Memory B cell (primary cell): ENCODE data around the gene NR3C1.

Source experiments
- ATAC-seq: fragments of 150-1000 bp; cut with Tn5 transposase; 2 replicates; pipeline ENCODE4 v1.10.0; 2021; ENCODE audit warnings: low read depth, mild to moderate bottlenecking, moderate library complexity
- DNase-seq, 2 donors: peaks; one replicate each; pipeline ENCODE4 v3.0.0; 2022; ENCODE audit warnings: low spot score in 2 of 2
- H3K27ac Mint-ChIP-seq: one replicate; pipeline ENCODE4 v1.8.0; 2022; ENCODE audit warnings: mild to moderate bottlenecking, moderate library complexity, mixed read lengths
- H3K27me3 Mint-ChIP-seq: one replicate; pipeline ENCODE4 v1.8.0; 2022; ENCODE audit warnings: mixed read lengths
- H3K36me3 Mint-ChIP-seq: one replicate; pipeline ENCODE4 v1.8.0; 2022; ENCODE audit warnings: mild to moderate bottlenecking, mixed read lengths
- H3K4me1 Mint-ChIP-seq: one replicate; pipeline ENCODE4 v1.8.0; 2022; ENCODE audit warnings: mixed read lengths
- H3K4me3 Mint-ChIP-seq: one replicate; pipeline ENCODE4 v1.8.0; 2022; ENCODE audit warnings: mild to moderate bottlenecking, moderate library complexity, mixed read lengths
- H3K9me3 Mint-ChIP-seq: one replicate; pipeline ENCODE4 v1.8.0; 2022; ENCODE audit warnings: mixed read lengths

The NR3C1 gene

DNA sequence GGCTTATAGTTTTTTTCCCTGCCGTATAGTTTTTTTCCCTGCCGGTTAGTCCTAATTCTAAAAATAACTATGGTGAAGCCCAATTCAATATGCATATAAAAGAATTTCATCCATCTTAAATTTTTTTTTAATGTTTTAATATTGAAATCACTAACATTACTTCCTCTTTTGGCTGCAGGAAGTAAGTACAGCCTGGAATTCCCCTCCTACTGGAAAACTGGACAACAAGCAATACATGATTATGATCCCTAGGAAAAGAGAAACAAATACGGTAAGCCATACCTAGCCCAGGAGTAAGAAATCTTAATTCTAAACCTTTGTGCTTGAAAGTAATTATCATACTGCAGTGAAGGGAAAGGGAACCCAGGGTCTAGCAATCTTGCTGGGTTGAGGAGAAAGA, 119.0 kb downstream of the NR3C1 start:
- Mint-ChIP-seq H3K4me3 (no peak overlapping the region), H3K9me3 (no peaks in the 10 kb centered on the region), H3K36me3 (peaks cover 20% of the 10 kb centered on the region), H3K27ac (peak overlapping the region; percentile 73), H3K27me3 (no peaks in the 10 kb centered on the region), H3K4me1 (peaks cover 14% of the 10 kb centered on the region)
- ATAC-seq (peak; percentile 38), DNase-seq (no peak)

DNA sequence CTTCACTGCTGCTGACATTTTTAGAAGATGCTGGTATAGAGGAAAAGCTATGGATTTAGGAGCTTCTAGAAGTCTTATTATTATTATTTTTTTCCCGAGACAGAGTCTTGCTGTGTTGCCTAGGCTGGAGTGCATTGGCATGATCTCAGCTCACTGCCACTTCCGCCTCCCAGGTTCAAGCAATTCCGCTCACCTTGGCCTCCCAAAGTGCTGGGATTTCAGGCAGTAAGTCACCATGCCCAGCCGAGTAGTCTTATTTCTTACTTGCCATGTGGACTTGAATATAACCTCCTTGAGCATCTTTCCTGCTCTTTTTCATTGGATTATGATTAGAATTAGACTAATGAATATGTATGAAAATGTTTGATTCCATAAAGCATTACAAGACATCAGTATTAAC, 119.5 kb downstream of the NR3C1 start:
- ATAC-seq (no peak), DNase-seq (no peak)
- Mint-ChIP-seq H3K4me3 (no peak overlapping the region), H3K9me3 (no peaks in the 10 kb centered on the region), H3K27ac (peak overlapping the region; percentile 50), H3K36me3 (peaks cover 20% of the 10 kb centered on the region), H3K4me1 (peaks cover 14% of the 10 kb centered on the region), H3K27me3 (no peaks in the 10 kb centered on the region)

DNA sequence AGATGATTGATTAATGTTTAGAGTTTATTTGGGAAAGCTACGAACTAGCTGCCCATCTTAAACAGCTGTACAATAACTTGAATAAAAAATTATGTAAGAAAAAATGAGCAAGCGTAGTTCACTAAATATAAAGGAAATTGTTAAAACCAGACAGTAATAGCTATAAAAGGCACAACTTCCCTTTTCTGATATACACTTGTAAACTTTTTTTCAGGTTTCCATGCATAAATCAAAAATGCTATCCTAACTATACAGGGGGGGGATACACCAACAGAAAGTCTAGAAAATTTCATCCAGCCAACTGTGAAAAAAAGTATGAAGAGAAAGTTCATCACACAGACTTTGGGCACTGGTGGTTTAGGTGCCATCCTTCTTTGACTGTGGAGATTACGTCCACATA, 122.3 kb downstream of the NR3C1 start:
- Mint-ChIP-seq H3K4me1 (peaks cover 7% of the 10 kb centered on the region), H3K4me3 (no peak overlapping the region), H3K36me3 (peaks cover 21% of the 10 kb centered on the region), H3K27me3 (no peaks in the 10 kb centered on the region), H3K27ac (no peak overlapping the region), H3K9me3 (no peaks in the 10 kb centered on the region)
- ATAC-seq (no peak), DNase-seq (no peak)

DNA sequence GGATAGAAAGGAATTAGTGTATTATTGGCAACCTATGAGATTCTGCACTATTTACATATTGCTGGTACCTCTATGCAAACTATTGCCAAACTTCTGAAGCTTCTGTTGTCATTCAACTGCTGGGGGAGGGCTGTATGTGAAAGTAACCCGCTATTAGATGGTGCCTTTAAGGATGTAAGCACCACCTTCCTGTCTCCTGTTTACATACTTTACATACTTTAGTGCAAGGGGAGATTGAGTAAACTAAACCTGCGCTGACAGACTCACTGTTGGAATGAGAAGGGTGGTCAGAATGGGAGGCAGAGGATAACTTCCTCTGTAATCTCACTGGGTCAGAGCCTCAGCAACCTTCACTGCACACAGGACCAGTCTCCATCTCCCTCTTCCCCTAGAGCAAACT, 123.8 kb downstream of the NR3C1 start:
- Mint-ChIP-seq H3K4me1 (peaks cover 2% of the 10 kb centered on the region), H3K27me3 (no peaks in the 10 kb centered on the region), H3K36me3 (peaks cover 22% of the 10 kb centered on the region), H3K9me3 (no peaks in the 10 kb centered on the region), H3K4me3 (no peak overlapping the region), H3K27ac (no peak overlapping the region)
- DNase-seq (no peak), ATAC-seq (no peak)

DNA sequence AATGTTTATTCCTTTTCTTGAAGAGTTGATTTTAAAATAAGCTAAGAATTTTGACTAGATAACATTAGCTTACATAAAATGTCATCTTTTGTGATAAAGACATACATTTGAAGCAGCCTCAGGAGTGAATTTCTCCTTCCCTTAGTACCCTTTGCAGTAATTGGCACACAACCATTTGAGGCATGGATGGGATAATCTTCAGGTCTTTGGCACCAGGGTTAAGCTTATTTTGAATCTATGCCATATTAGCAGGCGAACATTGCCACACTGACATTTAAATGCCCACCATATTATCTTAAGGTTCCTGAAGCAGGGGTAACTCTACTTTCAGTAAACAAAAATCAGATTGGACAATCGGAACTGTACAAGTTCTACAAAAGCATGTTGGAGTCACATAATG, 126.0 kb downstream of the NR3C1 start:
- Mint-ChIP-seq H3K4me3 (no peak overlapping the region), H3K27me3 (no peaks in the 10 kb centered on the region), H3K36me3 (peaks cover 22% of the 10 kb centered on the region), H3K9me3 (no peaks in the 10 kb centered on the region), H3K4me1 (no peaks in the 10 kb centered on the region), H3K27ac (no peak overlapping the region)
- DNase-seq (no peak), ATAC-seq (no peak)

DNA sequence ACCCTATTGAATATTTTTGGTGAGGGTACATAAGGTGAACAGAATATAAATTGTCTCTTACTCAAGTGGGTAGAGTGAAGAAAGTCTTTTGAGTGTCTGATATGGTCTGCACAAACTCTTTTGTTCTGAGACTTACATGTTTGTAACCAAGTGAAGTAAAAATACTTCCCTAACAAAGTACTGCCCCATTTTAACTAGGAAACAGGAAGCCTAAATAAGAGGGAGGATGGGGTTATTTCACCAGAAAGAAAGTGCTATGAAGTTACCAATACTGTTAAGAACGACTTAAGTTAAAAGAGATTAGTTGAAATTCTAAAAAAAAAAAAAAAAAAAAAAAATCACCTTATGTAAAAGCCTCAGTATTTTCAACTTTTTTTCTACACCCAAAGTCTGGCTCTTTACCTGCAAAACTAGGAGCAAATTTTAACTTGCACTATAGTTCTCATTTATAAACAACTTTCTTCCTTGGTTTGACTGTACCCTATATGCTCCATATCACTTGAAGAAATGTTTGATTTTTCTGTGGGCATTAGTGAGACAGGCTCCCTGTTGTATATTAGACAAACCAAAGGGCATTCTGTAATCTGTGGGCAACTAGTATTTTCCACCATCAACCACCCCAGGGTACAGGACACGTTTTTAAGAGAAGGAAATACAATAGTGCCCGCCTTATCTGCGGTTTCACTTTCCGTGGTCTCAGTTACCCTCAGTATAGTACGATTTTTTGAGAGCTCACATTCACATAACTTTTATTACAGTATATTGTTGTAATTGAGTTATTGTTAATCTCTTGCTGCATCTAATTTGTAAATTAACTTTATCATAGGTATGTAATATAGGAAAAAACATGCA, 127.7 kb downstream of the NR3C1 start:
- DNase-seq = no peak
- no peak for ATAC-seq
- H3K27ac Mint-ChIP-seq = no peak overlapping the region
- peaks cover 1% of the 10 kb centered on the region for H3K9me3 Mint-ChIP-seq
- H3K4me3 Mint-ChIP-seq = no peak overlapping the region
- H3K4me1 Mint-ChIP-seq = no peaks in the 10 kb centered on the region
- H3K27me3 Mint-ChIP-seq = no peaks in the 10 kb centered on the region
- peaks cover 22% of the 10 kb centered on the region for H3K36me3 Mint-ChIP-seq

DNA sequence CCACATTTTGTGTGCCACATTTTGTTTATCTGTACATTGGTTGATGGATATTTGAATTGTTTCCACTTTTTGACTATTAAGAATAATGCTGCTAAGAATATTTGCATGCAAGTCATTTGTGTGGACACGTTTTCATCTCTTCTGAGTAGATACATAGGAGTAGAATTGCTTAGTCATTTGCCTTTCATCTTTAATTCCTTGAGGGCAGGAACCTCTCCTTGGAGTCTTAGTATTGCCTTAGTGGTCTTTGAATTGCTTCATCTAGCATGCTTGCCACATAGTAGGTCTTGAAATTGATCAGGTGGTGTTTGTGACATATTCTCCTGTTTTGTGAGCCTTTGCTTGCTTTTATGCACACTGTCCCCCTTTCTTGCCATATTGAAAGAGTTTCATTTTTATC, 128.5 kb downstream of the NR3C1 start:
- DNase-seq (no peak), ATAC-seq (no peak)
- Mint-ChIP-seq H3K4me3 (no peak overlapping the region), H3K4me1 (no peaks in the 10 kb centered on the region), H3K27ac (no peak overlapping the region), H3K36me3 (peaks cover 19% of the 10 kb centered on the region), H3K27me3 (no peaks in the 10 kb centered on the region), H3K9me3 (peaks cover 1% of the 10 kb centered on the region)

DNA sequence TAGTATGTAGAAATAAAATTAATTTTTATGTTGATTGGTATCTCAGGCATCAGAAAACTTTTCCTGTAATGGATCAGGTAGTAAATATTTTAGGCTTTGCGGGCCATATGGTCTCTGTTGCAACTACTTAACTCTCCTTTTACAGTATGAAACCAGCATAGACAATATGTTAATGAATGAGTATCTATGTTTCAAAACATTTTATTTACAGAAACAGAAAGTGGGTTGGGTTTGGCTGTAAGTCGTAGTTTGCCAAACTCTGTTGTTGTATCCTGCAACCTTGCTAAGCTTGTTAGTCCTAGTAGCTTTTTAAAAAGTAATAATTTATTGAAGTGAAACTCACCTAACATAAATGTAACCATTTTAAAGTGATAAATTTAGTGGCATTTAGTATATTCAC, 132.1 kb downstream of the NR3C1 start:
- no peaks in the 10 kb centered on the region for H3K4me1 Mint-ChIP-seq
- no peaks in the 10 kb centered on the region for H3K27me3 Mint-ChIP-seq
- ATAC-seq (no peak), DNase-seq (no peak)
- H3K36me3 Mint-ChIP-seq = peaks cover 22% of the 10 kb centered on the region
- peaks cover 17% of the 10 kb centered on the region for H3K9me3 Mint-ChIP-seq
- H3K27ac Mint-ChIP-seq = no peak overlapping the region
- no peak overlapping the region for H3K4me3 Mint-ChIP-seq

DNA sequence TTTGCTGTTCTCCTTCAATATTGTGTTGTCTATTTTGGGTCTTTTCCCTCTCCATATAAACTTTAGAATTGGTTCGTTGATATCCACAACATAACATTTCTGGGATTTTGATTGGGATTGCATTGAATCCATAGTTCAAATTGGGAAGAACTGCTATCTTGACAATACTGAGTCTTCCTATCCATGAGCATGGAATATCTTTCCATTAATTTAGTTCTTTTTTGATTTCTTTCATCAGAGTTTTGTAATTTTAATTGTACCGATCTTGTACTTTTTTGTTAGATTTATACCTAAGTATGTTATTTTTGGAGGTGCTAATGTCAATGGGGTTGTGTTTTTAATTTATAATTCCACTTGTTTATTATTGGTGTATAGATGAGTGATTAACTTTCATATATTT, 135.1 kb downstream of the NR3C1 start:
- ATAC-seq (no peak), DNase-seq (no peak)
- peaks cover 27% of the 10 kb centered on the region for H3K9me3 Mint-ChIP-seq
- peaks cover 19% of the 10 kb centered on the region for H3K36me3 Mint-ChIP-seq
- no peaks in the 10 kb centered on the region for H3K4me1 Mint-ChIP-seq
- no peak overlapping the region for H3K27ac Mint-ChIP-seq
- H3K4me3 Mint-ChIP-seq = no peak overlapping the region
- H3K27me3 Mint-ChIP-seq = no peaks in the 10 kb centered on the region

DNA sequence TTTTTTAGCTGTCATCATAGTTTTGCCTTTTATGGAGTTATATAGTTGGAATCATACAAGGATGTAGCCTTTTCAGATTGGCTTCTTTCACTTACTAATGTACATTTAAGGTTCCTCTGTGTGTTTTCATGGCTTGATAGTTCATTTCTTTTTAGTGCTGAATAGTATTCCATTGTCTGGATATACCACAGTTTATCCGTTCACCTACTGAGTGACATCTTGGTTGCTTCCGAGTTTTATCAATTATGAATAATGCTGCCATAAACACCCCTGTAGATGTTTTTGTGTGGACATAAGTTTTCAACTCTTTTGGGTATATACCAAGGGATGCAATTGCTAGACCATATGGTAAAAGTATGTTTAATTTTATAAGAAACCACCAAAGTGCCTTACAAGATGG, 136.3 kb downstream of the NR3C1 start:
- no peaks in the 10 kb centered on the region for H3K27me3 Mint-ChIP-seq
- DNase-seq (no peak), ATAC-seq (no peak)
- no peak overlapping the region for H3K27ac Mint-ChIP-seq
- H3K4me1 Mint-ChIP-seq = no peaks in the 10 kb centered on the region
- no peak overlapping the region for H3K4me3 Mint-ChIP-seq
- H3K9me3 Mint-ChIP-seq = peaks cover 27% of the 10 kb centered on the region
- peaks cover 15% of the 10 kb centered on the region for H3K36me3 Mint-ChIP-seq

DNA sequence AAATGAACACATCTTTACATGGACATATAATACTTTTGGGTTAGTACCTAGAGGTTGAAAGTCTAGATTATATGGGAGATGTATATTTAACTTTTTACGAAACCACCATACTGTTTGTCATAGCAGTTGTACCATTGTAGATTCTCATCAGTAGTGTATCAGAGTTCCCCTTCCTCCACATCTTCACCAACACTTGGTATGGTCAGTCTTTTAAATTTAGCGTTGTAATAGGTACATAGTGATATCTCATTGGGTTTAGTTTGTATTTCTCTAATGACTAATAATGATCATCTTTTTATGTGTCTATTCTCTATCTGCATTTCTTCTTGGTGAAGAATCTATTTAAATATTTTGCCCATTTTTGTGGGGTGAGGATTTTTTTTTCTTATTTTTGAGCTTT, 137.5 kb downstream of the NR3C1 start:
- ATAC-seq (no peak), DNase-seq (no peak)
- no peaks in the 10 kb centered on the region for H3K27me3 Mint-ChIP-seq
- peaks cover 15% of the 10 kb centered on the region for H3K36me3 Mint-ChIP-seq
- no peaks in the 10 kb centered on the region for H3K4me1 Mint-ChIP-seq
- no peak overlapping the region for H3K4me3 Mint-ChIP-seq
- peaks cover 26% of the 10 kb centered on the region for H3K9me3 Mint-ChIP-seq
- peak overlapping the region; percentile 25 for H3K27ac Mint-ChIP-seq

DNA sequence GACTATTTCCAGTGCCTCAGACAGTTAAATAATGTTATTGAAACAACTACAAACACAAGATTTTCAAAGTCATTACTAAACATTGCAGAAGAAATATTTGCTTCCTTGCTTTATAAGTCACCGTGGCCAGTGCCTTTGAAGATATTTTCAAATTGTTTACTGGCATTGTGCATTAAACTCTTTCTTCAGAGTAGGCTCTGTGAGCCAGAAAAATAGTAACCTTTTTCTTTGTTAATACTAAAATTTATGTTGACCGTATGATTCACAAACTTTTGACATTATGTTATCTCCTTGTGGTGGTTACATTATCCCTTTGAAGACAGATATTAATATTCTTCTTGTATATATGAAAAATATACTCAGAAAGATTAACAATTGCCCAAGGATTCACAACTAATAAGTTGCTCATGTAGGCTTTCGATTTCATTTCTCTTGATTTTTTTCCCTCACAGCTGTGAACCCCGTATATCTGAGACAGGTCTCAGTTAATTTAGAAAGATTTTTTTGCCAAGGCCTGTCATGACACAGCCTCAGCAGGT, 140.1 kb downstream of the NR3C1 start:
- Mint-ChIP-seq H3K4me1 (no peaks in the 10 kb centered on the region), H3K36me3 (peaks cover 11% of the 10 kb centered on the region), H3K4me3 (no peak overlapping the region), H3K27ac (no peak overlapping the region), H3K9me3 (peaks cover 18% of the 10 kb centered on the region), H3K27me3 (no peaks in the 10 kb centered on the region)
- ATAC-seq (no peak), DNase-seq (no peak)

DNA sequence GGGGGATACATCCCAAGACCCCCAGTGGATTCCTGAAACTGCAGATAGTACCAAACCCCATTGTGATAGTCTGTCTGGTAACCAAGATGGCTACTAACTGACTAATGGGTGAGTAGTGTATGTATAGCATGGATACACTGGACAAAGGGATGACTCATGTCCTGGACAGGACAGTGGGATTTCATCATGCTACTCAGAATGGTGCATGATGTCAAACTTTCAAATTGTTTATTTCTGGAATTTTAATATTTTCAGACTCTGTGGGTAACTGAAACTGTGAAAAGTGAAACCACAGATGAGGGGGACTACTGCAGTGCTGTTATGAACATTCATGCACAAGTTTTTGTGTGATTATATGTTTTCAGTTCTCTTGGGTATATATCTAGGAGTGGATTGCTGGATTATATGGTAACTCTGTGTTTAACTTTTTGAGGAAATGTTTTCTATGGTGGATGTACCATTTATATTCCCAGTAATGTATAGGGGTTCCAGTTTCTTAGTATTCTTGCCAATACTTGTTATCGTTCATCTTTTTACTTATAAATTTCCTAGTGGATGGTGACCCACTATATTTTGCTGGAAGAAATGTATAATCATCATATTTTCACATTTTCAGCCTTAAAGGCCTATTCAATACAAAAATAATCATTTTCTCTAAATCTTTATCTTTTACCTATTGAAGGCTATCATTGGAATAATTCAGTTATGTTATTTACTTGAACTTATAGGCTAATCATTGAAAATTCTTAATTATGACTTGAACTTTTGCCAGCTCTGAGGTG, 140.9 kb downstream of the NR3C1 start:
- Mint-ChIP-seq H3K27me3 (no peaks in the 10 kb centered on the region), H3K36me3 (peaks cover 7% of the 10 kb centered on the region), H3K4me3 (no peak overlapping the region), H3K27ac (no peak overlapping the region), H3K4me1 (no peaks in the 10 kb centered on the region), H3K9me3 (peaks cover 13% of the 10 kb centered on the region)
- DNase-seq (no peak), ATAC-seq (no peak)

DNA sequence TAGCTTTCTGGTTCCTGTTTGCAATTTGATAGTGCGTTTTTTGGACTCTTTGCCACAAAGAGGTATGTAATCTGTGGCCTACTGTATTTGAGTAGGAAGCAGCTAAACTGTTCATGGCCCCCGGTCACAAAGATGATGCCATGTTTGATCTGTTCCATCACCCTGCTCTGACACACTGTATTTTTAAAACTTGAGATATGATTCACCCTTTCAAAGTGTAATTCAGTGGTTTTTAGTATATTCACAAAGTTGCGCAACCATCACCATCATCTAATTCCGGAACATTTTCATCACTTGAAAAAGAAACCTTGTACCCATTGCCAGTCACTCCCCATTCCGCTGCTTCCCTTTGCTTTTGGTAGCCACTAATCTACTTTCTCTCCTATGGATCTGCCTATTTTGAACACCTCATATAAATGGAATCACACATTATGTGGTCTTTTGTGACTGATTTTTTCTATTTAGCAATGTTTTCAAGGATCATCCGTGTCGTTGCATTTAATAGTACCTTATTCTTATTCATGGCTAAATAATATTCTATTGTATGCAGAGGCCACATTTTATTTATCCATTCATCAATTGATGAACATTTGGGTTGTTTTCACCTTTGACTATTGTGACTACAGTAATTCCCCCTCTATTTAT, 141.6 kb downstream of the NR3C1 start:
- ATAC-seq (no peak), DNase-seq (no peak)
- Mint-ChIP-seq H3K9me3 (peaks cover 12% of the 10 kb centered on the region), H3K4me3 (no peak overlapping the region), H3K27me3 (no peaks in the 10 kb centered on the region), H3K27ac (no peak overlapping the region), H3K4me1 (no peaks in the 10 kb centered on the region), H3K36me3 (peaks cover 6% of the 10 kb centered on the region)
